GM19397 (cell line): Measurements from ENCODE around the gene SERGEF.
A peak's percentile ranks its signal among the peaks of the same experiment; 100 is the strongest.
"Not testable (repeated sequence)": the region's sequence is repeated elsewhere in the genome, so short reads cannot be mapped to it uniquely, and the experiment has no call there.

Experiments
- ATAC-seq: cut with Tn5 transposase; IDR thresholded peaks from one replicate; pipeline ENCODE4 v1.9.1; 2021; ENCODE audit warnings: mild to moderate bottlenecking, moderate library complexity; ENCODE audit not compliant: unreplicated experiment

Gene SERGEF

DNA sequence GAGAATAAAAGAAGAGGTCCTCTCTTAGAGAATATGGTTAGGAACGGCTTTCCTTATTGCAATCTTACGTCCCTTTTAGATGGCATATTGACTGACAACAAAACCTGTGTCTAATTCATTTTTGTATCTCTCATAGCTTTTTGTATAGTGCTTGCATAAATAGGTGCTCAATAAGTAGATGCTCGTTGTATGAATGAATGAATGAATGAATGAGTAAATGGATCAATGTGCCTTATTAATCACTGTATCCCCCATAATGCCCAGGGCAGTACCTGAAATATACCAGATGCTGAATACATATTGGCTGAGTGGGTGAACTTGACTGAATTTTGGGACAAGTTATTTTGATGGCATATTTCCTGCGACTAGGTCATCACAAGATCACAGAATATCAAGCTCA, 97.9 kb downstream of the SERGEF start:
- no peak for ATAC-seq

GRCh38 chr11:17907046-17907445, 105.8 kb downstream of the SERGEF start:
- no peak for ATAC-seq

DNA sequence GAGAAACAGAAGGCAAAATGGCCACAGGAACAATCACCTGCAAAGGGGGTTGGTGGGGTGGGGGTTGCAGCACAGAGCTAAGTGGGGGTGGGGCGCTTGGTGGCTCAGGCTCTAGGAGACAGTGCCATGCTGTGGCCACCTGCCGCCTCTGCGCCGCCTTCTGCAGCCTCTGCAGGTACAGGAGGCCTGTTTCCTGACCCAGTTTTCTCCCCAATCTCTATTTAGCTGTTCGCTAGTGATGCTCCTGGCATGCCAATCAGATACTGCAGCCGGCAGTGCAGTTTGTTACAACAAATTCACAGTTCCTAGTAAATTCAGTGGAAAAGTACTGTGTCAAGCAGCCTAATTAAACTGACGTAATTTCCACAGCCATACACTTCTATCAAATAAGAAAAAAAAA, 106.4 kb downstream of the SERGEF start:
- no peak for ATAC-seq

- ATAC-seq, result peak; percentile 85
Measured at GRCh38 chr11:17905477-17905876, 107.4 kb downstream of the SERGEF start.

- no peak for ATAC-seq
Measured at GRCh38 chr11:17901481-17901880, 111.4 kb downstream of the SERGEF start.

DNA sequence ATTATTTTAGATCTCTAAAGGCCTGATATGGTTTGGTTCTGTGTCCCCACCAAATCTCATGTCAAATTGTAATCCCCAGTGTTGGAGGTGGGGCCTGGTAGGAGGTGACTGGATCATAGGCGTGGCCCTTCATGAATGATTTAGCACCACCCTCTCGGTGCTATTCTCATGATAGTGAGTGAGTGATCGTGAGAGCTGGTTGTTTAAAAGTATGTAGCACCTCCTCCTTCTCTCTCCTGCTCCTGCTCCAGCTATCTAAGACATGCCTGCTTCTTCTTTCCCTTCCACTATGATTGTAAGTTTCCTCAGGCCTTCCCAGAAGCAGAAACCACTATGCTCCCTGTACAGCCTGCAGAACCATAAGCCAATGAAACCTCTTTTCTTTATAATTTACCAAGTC, 114.1 kb downstream of the SERGEF start:
- no peak for ATAC-seq

DNA sequence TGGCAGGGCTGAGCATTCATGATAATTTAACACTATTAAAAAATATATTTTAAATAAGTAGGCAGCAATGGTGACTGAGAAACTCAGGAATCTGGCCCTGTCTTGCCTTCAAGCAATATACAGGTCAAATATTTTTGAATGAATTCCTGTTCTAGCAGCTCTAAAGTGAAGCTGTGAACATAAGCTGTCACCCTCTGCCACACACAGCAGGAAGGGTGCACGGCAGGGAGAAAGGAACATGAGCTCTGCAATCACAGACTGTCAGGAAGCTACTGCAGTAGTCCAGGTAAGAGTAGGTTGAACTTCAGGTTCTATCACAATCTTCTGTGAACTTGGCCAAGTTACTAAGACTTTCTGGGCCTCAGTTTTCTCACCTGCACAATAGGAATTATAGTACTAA, 114.8 kb downstream of the SERGEF start:
- ATAC-seq, result no peak

- no peak for ATAC-seq
Measured at GRCh38 chr11:17897495-17897894, 115.4 kb downstream of the SERGEF start.

- not testable (repeated sequence) for ATAC-seq
Measured at GRCh38 chr11:17896496-17897151, 116.2 kb downstream of the SERGEF start.

GRCh38 chr11:17894929-17895658, 117.8 kb downstream of the SERGEF start:
- ATAC-seq, result no peak

- no peak for ATAC-seq
Measured at GRCh38 chr11:17892409-17892808, 120.4 kb downstream of the SERGEF start.

GRCh38 chr11:17890325-17890724, 122.5 kb downstream of the SERGEF start:
- no peak for ATAC-seq

DNA sequence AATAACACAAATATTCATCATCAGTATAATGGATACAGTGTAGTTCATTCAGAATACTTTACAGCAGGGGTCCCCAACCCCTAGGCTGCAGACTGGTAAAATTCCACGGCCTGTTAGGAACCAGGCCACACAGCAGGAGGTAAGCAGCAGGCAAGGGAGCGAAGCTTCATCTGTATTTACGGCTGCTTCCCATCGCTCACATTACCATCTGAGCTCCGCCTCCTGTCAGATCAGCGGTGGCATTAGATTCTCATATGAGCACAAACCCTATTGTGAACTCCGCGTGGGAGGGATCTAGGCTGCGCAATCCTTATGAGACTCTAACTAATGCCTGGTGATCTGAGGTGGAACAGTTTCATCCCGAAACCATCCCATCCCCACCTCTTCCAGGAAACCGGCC, 125.1 kb downstream of the SERGEF start:
- ATAC-seq, result no peak

DNA sequence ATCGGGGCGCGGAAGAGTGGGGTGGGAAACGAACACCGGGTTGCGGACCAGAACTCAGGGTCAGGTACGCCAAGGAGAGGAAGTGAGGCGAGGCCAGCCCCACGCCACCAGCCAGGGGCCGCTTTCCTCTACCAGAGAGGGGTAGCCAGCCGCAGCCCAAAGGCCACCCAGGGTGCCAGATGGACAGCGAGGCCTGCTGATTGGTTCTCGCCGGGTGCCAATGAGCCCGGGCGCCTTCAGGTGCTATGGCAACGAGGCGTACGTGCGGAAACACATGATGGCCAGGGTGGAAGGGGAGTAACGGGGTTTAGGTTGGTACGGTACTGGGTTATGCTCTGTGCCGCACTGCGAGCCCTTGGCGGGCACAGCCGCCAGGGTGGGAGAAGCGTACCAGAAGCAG, 128.9 kb downstream of the SERGEF start:
- ATAC-seq, result no peak

DNA sequence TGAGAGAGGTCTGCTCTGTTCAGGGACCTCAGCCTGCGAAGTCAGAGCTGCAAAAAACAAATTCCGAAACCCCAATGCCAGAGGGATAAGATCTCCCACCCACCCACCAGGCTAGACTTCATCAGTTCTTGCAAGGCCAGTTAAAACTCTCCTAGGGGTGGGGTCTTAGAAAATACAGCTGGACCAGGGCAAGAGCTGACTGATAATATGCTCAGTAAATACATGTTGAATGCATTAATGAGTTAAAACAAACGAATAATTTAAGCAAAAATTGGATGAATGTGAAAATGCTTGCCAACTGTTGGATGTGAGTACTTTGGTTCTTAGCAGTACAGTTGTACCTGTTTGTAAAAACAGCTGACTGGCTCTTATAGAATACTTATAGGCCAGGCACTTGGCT, 129.8 kb downstream of the SERGEF start:
- ATAC-seq, result no peak

DNA sequence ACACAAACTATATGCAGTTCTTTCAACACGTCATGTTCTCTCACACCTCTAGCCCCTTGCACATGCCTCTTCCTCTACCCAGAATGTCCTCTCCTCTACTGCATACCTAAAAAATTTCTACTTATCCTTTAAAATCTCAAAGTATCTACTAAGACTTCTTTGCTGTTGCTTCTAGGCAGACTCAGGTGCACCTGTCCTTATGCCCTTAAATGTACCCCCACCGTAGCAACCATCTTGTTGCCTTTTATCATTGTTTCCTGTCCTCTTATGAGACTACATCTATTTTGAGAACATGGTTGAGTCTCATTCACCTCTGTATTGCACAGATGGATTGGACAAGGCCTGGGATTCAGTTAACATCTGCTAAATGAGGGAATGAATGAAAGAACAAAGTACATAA, 134.1 kb downstream of the SERGEF start:
- no peak for ATAC-seq

GRCh38 chr11:17877886-17878285, 135.0 kb downstream of the SERGEF start:
- no peak for ATAC-seq

DNA sequence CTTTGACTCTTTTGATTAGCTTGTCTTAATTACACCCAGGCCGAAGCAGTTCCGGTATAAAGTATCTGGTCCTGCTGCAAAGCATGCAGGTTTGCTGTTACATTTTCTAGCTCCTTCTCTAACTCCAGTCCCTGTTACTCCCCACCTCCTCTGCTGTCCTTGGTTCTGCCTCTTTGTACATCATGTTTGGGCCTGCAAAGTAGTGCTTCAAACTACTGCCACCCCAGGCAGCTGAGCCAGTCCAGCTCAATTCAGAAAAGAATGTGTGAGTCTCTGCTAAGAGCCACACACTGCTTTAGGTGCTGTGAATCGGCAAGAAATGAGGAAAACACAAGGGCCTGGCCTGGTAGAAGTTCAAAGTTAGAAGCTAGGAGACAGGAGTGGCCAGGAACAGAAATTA, 136.0 kb downstream of the SERGEF start:
- no peak for ATAC-seq

DNA sequence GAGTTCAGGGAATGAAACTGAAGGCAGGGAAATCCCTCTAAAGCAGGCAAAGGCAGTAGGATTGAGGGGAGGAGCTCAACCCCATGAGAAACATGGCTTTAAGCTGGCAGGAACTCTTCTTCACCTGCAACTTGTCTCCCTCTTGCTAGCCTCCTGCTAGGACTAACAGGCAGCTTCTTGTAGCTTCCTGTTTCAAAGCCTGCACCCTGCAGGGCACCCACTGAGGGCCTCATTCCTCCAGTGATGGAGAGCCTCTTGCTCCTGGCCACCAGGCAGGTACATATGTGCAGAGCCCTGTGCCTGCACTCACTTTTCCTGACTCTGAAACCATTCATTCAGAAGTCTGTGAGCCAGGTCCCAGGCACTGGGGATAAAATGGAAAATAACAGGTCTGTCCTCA, 137.0 kb downstream of the SERGEF start:
- no peak for ATAC-seq

DNA sequence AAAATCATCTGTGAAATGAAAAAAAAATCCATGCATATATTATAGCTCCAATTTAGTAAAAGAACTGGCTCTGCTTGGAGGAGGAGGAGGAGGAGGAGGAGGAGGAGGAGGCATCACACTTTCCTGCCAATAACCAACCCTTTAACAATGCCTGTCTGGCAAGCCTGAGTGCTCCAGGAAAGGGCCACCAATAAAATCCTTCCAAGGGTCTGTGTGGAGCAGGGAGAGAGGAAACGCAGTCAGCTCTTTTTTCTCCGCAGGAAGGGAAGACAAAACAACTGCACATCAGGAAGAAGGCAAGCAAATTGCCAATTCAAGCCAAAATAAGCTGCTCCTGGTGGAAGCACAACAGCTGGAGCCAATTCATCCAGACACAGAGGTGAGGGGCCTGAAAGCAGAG, 139.3 kb downstream of the SERGEF start:
- ATAC-seq, result no peak

DNA sequence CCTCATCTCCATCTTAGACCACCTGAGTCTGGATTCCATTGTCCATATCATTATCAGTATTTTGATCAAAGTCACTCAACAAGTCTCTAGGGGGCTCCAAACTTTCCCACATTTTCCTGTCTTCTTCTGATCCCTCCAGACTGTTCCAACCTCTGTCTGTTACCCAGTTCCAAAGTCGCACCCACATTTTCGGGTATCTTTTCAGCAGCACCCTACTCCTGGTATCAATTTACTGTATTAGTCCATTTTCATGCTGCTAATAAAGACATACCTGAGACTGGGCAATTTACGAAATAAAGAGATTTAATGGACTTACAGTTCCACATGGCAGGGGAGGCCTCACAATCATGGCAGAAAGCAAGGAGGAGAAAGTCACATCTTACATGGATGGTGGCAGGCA, 144.4 kb downstream of the SERGEF start:
- not testable (repeated sequence) for ATAC-seq

DNA sequence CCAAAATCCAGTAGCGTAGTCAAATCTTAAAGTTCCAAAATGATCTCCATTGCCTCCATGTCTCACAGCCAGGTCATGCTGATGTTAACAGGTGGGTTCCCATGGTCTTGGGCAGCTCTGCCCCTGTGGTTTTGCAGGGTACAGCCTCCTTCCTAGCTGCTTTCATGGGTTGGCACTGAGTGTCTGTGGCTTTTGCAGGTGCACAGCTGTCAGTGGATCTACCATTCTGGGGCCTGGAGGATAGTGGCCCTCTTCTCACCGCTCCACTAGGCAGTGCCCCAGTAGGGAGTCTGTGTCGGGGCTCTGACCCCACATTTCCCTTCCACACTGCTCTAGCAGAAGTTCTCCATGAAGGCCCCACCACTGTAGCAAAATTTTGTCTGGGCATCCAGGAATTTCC, 145.5 kb downstream of the SERGEF start:
- no peak for ATAC-seq
